H9 (cell line): ENCODE results near the gene AKR1B15. TPM values are rescaled to one million over a fixed set of nuclear protein-coding genes. Genes with fewer than 3 reads are reported as not detected.

Source experiments
- DNase-seq: peaks from one replicate; pipeline ENCODE4 v3.0.0-alpha.2; 2017
- H2AFZ ChIP-seq: one replicate; pipeline ENCODE4 v1.6.1; 2013; ENCODE audit warnings: mild to moderate bottlenecking, low read length, control low read depth, moderate library complexity
- H2AK5ac ChIP-seq: 2 replicates; pipeline ENCODE4 v1.6.1; 2013; ENCODE audit warnings: low read length, control low read depth, mixed read lengths; ENCODE audit not compliant: insufficient read length
- H2BK120ac ChIP-seq: one replicate; pipeline ENCODE4 v1.6.1; 2013; ENCODE audit warnings: low read depth, mild to moderate bottlenecking, low read length, control low read depth, inconsistent platforms; ENCODE audit not compliant: poor library complexity, severe bottlenecking
- H2BK12ac ChIP-seq: 2 replicates; pipeline ENCODE4 v1.6.1; 2013; ENCODE audit warnings: low read length, control low read depth, mixed read lengths, low read depth; ENCODE audit not compliant: insufficient read length
- H2BK15ac ChIP-seq: 2 replicates; pipeline ENCODE4 v1.6.1; 2013; ENCODE audit warnings: low read depth, low read length, control low read depth
- H2BK20ac ChIP-seq: one replicate; pipeline ENCODE4 v1.6.1; 2013; ENCODE audit warnings: low read depth, mild to moderate bottlenecking, low read length, control low read depth, inconsistent platforms; ENCODE audit not compliant: poor library complexity, severe bottlenecking
- H2BK5ac ChIP-seq: 2 replicates; pipeline ENCODE4 v1.6.1; 2013; ENCODE audit warnings: low read length, control low read depth, mixed read lengths; ENCODE audit not compliant: insufficient read length
- H3K14ac ChIP-seq: 2 replicates; pipeline ENCODE4 v1.6.1; 2013; ENCODE audit warnings: low read length, control low read depth; ENCODE audit not compliant: insufficient read depth
- H3K18ac ChIP-seq: 2 replicates; pipeline ENCODE4 v1.6.1; 2013; ENCODE audit warnings: low read depth, mild to moderate bottlenecking, mixed read lengths, low read length, control low read depth; ENCODE audit not compliant: insufficient read length
- H3K23ac ChIP-seq: 2 replicates; pipeline ENCODE4 v1.6.1; 2013; ENCODE audit warnings: low read length, control low read depth, mixed read lengths, low read depth; ENCODE audit not compliant: insufficient read length
- H3K23me2 ChIP-seq: 2 replicates; pipeline ENCODE4 v1.6.1; 2013; ENCODE audit warnings: low read depth, mild to moderate bottlenecking, mixed read lengths, low read length, control low read depth; ENCODE audit not compliant: insufficient read length, poor library complexity, severe bottlenecking
- H3K27ac ChIP-seq: 2 replicates; pipeline ENCODE4 v1.5.1; 2013; ENCODE audit warnings: low read length, control low read depth, mixed read lengths, low read depth; ENCODE audit not compliant: insufficient read length
- H3K27me3 ChIP-seq: 2 replicates; pipeline ENCODE4 v1.6.1; 2013; ENCODE audit warnings: low read length, control low read depth, inconsistent platforms; ENCODE audit not compliant: insufficient read depth
- H3K4ac ChIP-seq: 2 replicates; pipeline ENCODE4 v1.6.1; 2013; ENCODE audit warnings: low read depth, mild to moderate bottlenecking, control low read depth, inconsistent platforms, low read length, moderate library complexity
- H3K4me1 ChIP-seq: 2 replicates; pipeline ENCODE4 v1.6.1; 2013; ENCODE audit warnings: low read length, control low read depth, inconsistent platforms; ENCODE audit not compliant: insufficient read depth
- H3K4me2 ChIP-seq: 2 replicates; pipeline ENCODE4 v1.6.1; 2013; ENCODE audit warnings: low read length, control low read depth, mixed read lengths; ENCODE audit not compliant: insufficient read length, insufficient read depth
- H3K56ac ChIP-seq: 2 replicates; pipeline ENCODE4 v1.6.1; 2013; ENCODE audit warnings: low read depth, mild to moderate bottlenecking, mixed read lengths, low read length, control low read depth; ENCODE audit not compliant: insufficient read length
- H3K79me1 ChIP-seq: 2 replicates; pipeline ENCODE4 v1.6.1; 2013; ENCODE audit warnings: low read depth, mild to moderate bottlenecking, moderate library complexity, low read length, control low read depth, inconsistent platforms; ENCODE audit not compliant: insufficient read depth, poor library complexity, severe bottlenecking
- H3K79me2 ChIP-seq: 2 replicates; pipeline ENCODE4 v1.6.1; 2013; ENCODE audit warnings: low read length, control low read depth, inconsistent platforms; ENCODE audit not compliant: insufficient read depth
- H3K9ac ChIP-seq: 2 replicates; pipeline ENCODE4 v1.6.1; 2013; ENCODE audit warnings: low read length, control low read depth, mixed read lengths; ENCODE audit not compliant: insufficient read length; ENCODE audit errors: extremely low read depth
- H3K9me3 ChIP-seq: one replicate; pipeline ENCODE4 v1.6.1; 2013; ENCODE audit warnings: low read depth, low read length, inconsistent platforms; ENCODE audit not compliant: control insufficient read depth
- H3T11ph ChIP-seq: one replicate; pipeline ENCODE4 v1.6.1; 2013; ENCODE audit warnings: mild to moderate bottlenecking, low read length, control low read depth, inconsistent platforms
- H4K20me1 ChIP-seq: one replicate; pipeline ENCODE4 v1.6.1; 2013; ENCODE audit not compliant: control insufficient read depth, insufficient read length, insufficient read depth
- H4K5ac ChIP-seq: 2 replicates; pipeline ENCODE4 v1.6.1; 2013; ENCODE audit warnings: low read depth, mild to moderate bottlenecking, mixed read lengths, low read length, control low read depth; ENCODE audit not compliant: insufficient read length
- H4K8ac ChIP-seq: replicated peaks from 2 replicates; pipeline ENCODE4 v1.6.1; 2013; ENCODE audit warnings: low read length, control low read depth, mixed read lengths, low read depth; ENCODE audit not compliant: insufficient read length
- H4K91ac ChIP-seq: 2 replicates; pipeline ENCODE4 v1.6.1; 2013; ENCODE audit warnings: low read depth, mild to moderate bottlenecking, moderate library complexity, mixed read lengths, low read length, control low read depth; ENCODE audit not compliant: insufficient read length
- H3K27ac Mint-ChIP-seq, 3 experiments: 2 replicates in 2 of 3; 3 replicates in 1 of 3; pipeline ENCODE4 v1.8.0; 2020 to 2021; ENCODE audit warnings: mixed read lengths in 3 of 3, mild to moderate bottlenecking in 1 of 3, moderate library complexity in 1 of 3
- H3K27me3 Mint-ChIP-seq: 2 replicates; pipeline ENCODE4 v1.8.0; 2021; ENCODE audit warnings: low read depth, mild to moderate bottlenecking, moderate library complexity, mixed read lengths
- H3K36me3 Mint-ChIP-seq, 3 experiments: 2 replicates in 2 of 3; 3 replicates in 1 of 3; pipeline ENCODE4 v1.8.0; 2020 to 2021; ENCODE audit warnings: low read depth in 3 of 3, mixed read lengths in 3 of 3; ENCODE audit not compliant: insufficient read depth in 1 of 3
- H3K4me1 Mint-ChIP-seq, 2 experiments: 2 replicates each; pipeline ENCODE4 v1.8.0; 2020; ENCODE audit warnings: mixed read lengths in 2 of 2
- H3K4me3 Mint-ChIP-seq, 2 experiments: 2 replicates in 1 of 2; 3 replicates in 1 of 2; pipeline ENCODE4 v1.8.0; 2020 to 2021; ENCODE audit warnings: mild to moderate bottlenecking in 2 of 2, mixed read lengths in 2 of 2, moderate library complexity in 1 of 2
- H3K9me3 Mint-ChIP-seq, 2 experiments: 2 replicates in 1 of 2; 3 replicates in 1 of 2; pipeline ENCODE4 v1.8.0; 2020; ENCODE audit warnings: mild to moderate bottlenecking in 2 of 2, mixed read lengths in 2 of 2, moderate library complexity in 1 of 2
- CTCF ChIP-seq: fragments of 200-600 bp; sonication (generic); conservative IDR thresholded peaks from 3 replicates; pipeline ENCODE4 v1.8.0; 2021; ENCODE audit warnings: antibody characterized with exemption, mild to moderate bottlenecking
- WGBS: extraction: QIAGEN DNeasy Blood & Tissue Kit; methylation state at CpG from one replicate; pipeline ENCODE4 v1.1.7; 2013; ENCODE audit warnings: missing lambda C conversion rate, low lambda C conversion rate, mixed read lengths; ENCODE audit not compliant: insufficient read length; ENCODE audit errors: extremely low coverage; 5-methylcytosine and 5-hydroxymethylcytosine counted together
- total RNA-seq: library from RNA; stranded (reverse); gene quantifications from 2 replicates; pipeline ENCODE4 v1.2.1, GENCODE V29; 2021

AKR1B15 gene
- total RNA-seq, 1 experiment from 2014 or later: not detected

GRCh38 chr7:134505856-134506255 is 43.1 kb upstream of the AKR1B15 start:
- H3K9me3 Mint-ChIP-seq: no peaks in the 10 kb centered on the region; a peak in 1 of 5 replicates

More at GRCh38 chr7:134505856-134506255, 43.1 kb upstream of the AKR1B15 start:
- TF ChIP-seq CTCF: no peak
- Histone ChIP-seq H3K14ac (no peak overlapping the region), H4K20me1 (no peaks in the 10 kb centered on the region), H3K4me2 (no peak overlapping the region), H3K27me3 (no peaks in the 10 kb centered on the region), H2AFZ (no peak overlapping the region), H3K4ac (no peak overlapping the region), H4K5ac (no peak overlapping the region), H3K23ac (no peak overlapping the region), H3K27ac (no peak overlapping the region), H3K79me1 (no peaks in the 10 kb centered on the region), H3K79me2 (no peaks in the 10 kb centered on the region), H2BK120ac (no peak overlapping the region), H2BK5ac (no peak overlapping the region), H2BK15ac (no peak overlapping the region), H2BK12ac (no peak overlapping the region), H4K91ac (no peak overlapping the region), H3K4me1 (no peaks in the 10 kb centered on the region), H3K23me2 (no peaks in the 10 kb centered on the region), H3T11ph (no peak overlapping the region), H4K8ac (no peak overlapping the region), H2AK5ac (no peak overlapping the region), H3K9ac (no peak overlapping the region), H3K18ac (no peak overlapping the region), H3K56ac (no peak overlapping the region), H2BK20ac (no peak overlapping the region), H3K9me3 (no peaks in the 10 kb centered on the region)
- no peak for DNase-seq
- Mint-ChIP-seq H3K27ac (no peak overlapping the region), H3K4me3 (no peak overlapping the region), H3K4me1 (peaks cover 6 to 7% of the 10 kb centered on the region in 2 experiments), H3K36me3 (no peaks in the 10 kb centered on the region), H3K27me3 (no peaks in the 10 kb centered on the region)
- no CpG with 5 or more reads among the region's 4 CpGs for WGBS
